DOHH2 (cell line): ENCODE data around the gene CHFR.

ENCODE experiments used
- H3F3A ChIP-seq: fragments of 200-600 bp; sonication (generic), shearing (Covaris generic); 2 replicates; pipeline ENCODE4 v1.6.0; 2016; ENCODE audit warnings: antibody characterized with exemption, mild to moderate bottlenecking; ENCODE audit not compliant: control insufficient read depth, insufficient read depth
- H3K27ac ChIP-seq: fragments of 200-600 bp; sonication (generic); 2 replicates; pipeline ENCODE4 v1.5.1; 2014; ENCODE audit warnings: low read depth, mild to moderate bottlenecking, low read length, moderate library complexity
- H3K27me3 ChIP-seq: fragments of 200-600 bp; sonication (generic); 2 replicates; pipeline ENCODE4 v1.6.1; 2014; ENCODE audit warnings: mild to moderate bottlenecking, low read length, mixed read lengths; ENCODE audit not compliant: control insufficient read depth
- H3K36me3 ChIP-seq: fragments of 200-600 bp; sonication (generic); 2 replicates; pipeline ENCODE4 v1.6.1; 2014; ENCODE audit warnings: mild to moderate bottlenecking, low read length, moderate library complexity, mixed read lengths; ENCODE audit not compliant: control insufficient read depth
- H3K4me1 ChIP-seq: fragments of 200-600 bp; sonication (generic); 2 replicates; pipeline ENCODE4 v1.6.1; 2014; ENCODE audit warnings: mild to moderate bottlenecking, low read length, mixed read lengths; ENCODE audit not compliant: control insufficient read depth
- H3K4me2 ChIP-seq: fragments of 200-600 bp; sonication (generic); 2 replicates; pipeline ENCODE4 v1.6.0; 2014; ENCODE audit warnings: mild to moderate bottlenecking, low read length, moderate library complexity
- H3K4me3 ChIP-seq: fragments of 200-600 bp; sonication (generic); 2 replicates; pipeline ENCODE4 v1.5.1; 2014; ENCODE audit warnings: mild to moderate bottlenecking, low read length, mixed read lengths
- H3K79me2 ChIP-seq: fragments of 200-600 bp; sonication (generic); 2 replicates; pipeline ENCODE4 v1.6.1; 2014; ENCODE audit warnings: mild to moderate bottlenecking, low read length, mixed read lengths; ENCODE audit not compliant: control insufficient read depth
- H3K9me2 ChIP-seq: fragments of 200-600 bp; sonication (generic); replicated peaks from 2 replicates; pipeline ENCODE4 v1.6.1; 2014; ENCODE audit warnings: mild to moderate bottlenecking, low read length, mixed read lengths; ENCODE audit not compliant: control insufficient read depth
- H3K9me3 ChIP-seq: fragments of 200-600 bp; sonication (generic); 2 replicates; pipeline ENCODE4 v1.6.1; 2014; ENCODE audit warnings: antibody characterized with exemption, low read length, mixed read lengths; ENCODE audit not compliant: control insufficient read depth, insufficient read depth
- H4K20me1 ChIP-seq: fragments of 200-600 bp; sonication (generic); 2 replicates; pipeline ENCODE4 v1.6.0; 2014; ENCODE audit warnings: low read depth, mild to moderate bottlenecking, antibody characterized with exemption, low read length, moderate library complexity; ENCODE audit not compliant: control insufficient read depth, insufficient read depth
- EZH2phosphoT487 ChIP-seq: fragments of 200-600 bp; sonication (generic); IDR thresholded peaks from 2 replicates; pipeline ENCODE4 v1.6.1; 2017; ENCODE audit warnings: borderline replicate concordance, mild to moderate bottlenecking, antibody characterized with exemption, low read length, moderate library complexity, mixed read lengths
- TF ChIP-seq, protein P1 (sequence below): fragments of 200-600 bp; sonication (generic); IDR thresholded peaks from one replicate; pipeline ENCODE4 v1.5.1; 2014; ENCODE audit warnings: antibody characterized with exemption, mild to moderate bottlenecking, low read depth, low read length; ENCODE audit not compliant: poor library complexity, severe bottlenecking

CHFR gene

GRCh38 chr12:132851465-132851864, 35.9 kb downstream of the CHFR start:
- no peak for TF ChIP-seq EZH2phosphoT487
- TF ChIP-seq, protein P1, sequence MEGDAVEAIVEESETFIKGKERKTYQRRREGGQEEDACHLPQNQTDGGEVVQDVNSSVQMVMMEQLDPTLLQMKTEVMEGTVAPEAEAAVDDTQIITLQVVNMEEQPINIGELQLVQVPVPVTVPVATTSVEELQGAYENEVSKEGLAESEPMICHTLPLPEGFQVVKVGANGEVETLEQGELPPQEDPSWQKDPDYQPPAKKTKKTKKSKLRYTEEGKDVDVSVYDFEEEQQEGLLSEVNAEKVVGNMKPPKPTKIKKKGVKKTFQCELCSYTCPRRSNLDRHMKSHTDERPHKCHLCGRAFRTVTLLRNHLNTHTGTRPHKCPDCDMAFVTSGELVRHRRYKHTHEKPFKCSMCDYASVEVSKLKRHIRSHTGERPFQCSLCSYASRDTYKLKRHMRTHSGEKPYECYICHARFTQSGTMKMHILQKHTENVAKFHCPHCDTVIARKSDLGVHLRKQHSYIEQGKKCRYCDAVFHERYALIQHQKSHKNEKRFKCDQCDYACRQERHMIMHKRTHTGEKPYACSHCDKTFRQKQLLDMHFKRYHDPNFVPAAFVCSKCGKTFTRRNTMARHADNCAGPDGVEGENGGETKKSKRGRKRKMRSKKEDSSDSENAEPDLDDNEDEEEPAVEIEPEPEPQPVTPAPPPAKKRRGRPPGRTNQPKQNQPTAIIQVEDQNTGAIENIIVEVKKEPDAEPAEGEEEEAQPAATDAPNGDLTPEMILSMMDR = no peak
- no peaks in the 10 kb centered on the region for H3K9me2 ChIP-seq
- no peak overlapping the region for H3K4me3 ChIP-seq
- H4K20me1 ChIP-seq = no peaks in the 10 kb centered on the region
- peak overlapping the region; percentile 22; the same call in 1 of the 2 replicates for H3K4me2 ChIP-seq
- no peaks in the 10 kb centered on the region for H3K79me2 ChIP-seq
- H3K27ac ChIP-seq = peak overlapping the region; percentile 57
- H3K27me3 ChIP-seq = no peaks in the 10 kb centered on the region
- no peaks in the 10 kb centered on the region for H3K9me3 ChIP-seq
- peaks cover 55% of the 10 kb centered on the region for H3K36me3 ChIP-seq
- peaks cover 17% of the 10 kb centered on the region for H3K4me1 ChIP-seq
- no peaks in the 10 kb centered on the region for H3F3A ChIP-seq

DNA sequence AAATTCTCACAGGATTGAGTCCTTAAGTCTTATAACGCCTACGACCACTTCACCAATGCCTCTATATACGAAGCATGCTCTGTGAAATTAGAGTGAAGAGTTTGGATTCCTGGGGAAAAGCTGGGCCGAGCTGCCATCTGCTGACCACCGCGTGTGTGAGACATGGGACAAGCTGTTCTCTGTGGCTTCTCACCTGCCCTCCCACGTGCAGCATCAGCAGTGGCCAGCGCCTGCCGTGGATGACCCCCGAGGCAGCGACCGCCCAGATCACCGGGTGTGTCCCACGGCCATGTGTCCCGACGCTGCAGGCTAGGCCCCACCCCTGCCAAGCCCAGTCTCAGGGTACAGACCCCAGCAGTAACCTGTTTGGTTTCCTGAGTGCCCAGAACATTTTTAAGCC, 37.1 kb downstream of the CHFR start:
- Histone ChIP-seq H3K4me1 (peaks cover 17% of the 10 kb centered on the region), H3K27ac (no peak overlapping the region), H3K4me3 (no peak overlapping the region), H3K79me2 (no peaks in the 10 kb centered on the region), H4K20me1 (no peaks in the 10 kb centered on the region), H3K9me2 (no peaks in the 10 kb centered on the region), H3K4me2 (no peak overlapping the region), H3K9me3 (no peaks in the 10 kb centered on the region), H3K27me3 (no peaks in the 10 kb centered on the region), H3F3A (no peaks in the 10 kb centered on the region), H3K36me3 (peaks cover 57% of the 10 kb centered on the region)
- no peak for TF ChIP-seq EZH2phosphoT487
- TF ChIP-seq, protein P1 = no peak

- Histone ChIP-seq H3K27ac (no peak overlapping the region), H3K4me3 (no peak overlapping the region), H3K4me1 (peaks cover 17% of the 10 kb centered on the region), H3F3A (no peaks in the 10 kb centered on the region), H3K79me2 (no peaks in the 10 kb centered on the region), H3K36me3 (peaks cover 48% of the 10 kb centered on the region), H3K27me3 (no peaks in the 10 kb centered on the region), H4K20me1 (no peaks in the 10 kb centered on the region), H3K9me3 (no peaks in the 10 kb centered on the region), H3K9me2 (no peaks in the 10 kb centered on the region), H3K4me2 (no peak overlapping the region)
- TF ChIP-seq, protein P1 = no peak
- no peak for TF ChIP-seq EZH2phosphoT487
These were observed 38.9 kb downstream of the CHFR start for GRCh38 chr12:132848521-132848920.
